ENCODE data around the gene ART4. TPM values are rescaled to one million over a fixed set of nuclear protein-coding genes. Genes with fewer than 3 reads are reported as not detected.

Gene ART4
- total RNA-seq, 1 donor from 2014 or later, result not detected

DNA sequence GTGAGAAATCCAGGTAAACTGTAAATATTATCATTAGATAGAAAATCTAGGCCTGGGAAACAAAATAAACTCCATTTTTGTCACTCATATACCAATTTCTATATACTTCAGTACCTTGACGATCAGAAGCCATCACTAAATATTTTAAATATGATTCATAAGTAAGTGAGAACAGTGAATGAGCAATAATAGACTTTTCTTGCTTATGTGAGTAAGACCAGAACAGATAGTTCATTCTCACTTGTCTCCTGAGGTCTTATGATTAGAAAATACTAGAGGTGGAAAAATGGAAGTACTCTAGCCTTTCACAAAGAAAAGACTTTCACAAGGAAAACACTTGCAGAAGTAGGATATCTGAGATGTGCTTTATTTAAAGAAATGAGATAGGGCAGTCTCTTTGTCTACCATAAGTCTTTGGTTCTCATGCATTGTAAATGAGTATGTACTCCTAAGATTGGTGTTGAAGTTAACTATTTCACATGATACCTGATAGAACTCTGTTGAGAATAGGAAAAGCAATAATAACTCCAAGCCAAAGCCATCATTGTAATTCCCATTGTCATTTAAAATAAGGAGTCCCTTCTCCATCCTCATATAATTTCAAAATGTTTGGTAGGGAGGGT lies 19.2 kb downstream of the ART4 start:
- no peaks in the 10 kb centered on the region for H3F3A ChIP-seq (ENCODE audit: low read depth)
- Mint-ChIP-seq H3K9me3 (no peaks in the 10 kb centered on the region), H3K4me3 (no peak overlapping the region), H3K36me3 (no peaks in the 10 kb centered on the region), H3K4me1 (no peaks in the 10 kb centered on the region), H3K27ac (no peak overlapping the region), H3K27me3 (ENCODE audit: insufficient read depth, low read depth) (no peaks in the 10 kb centered on the region)
- no peak for DNase-seq (ENCODE audit: low spot score)
- no peaks in the 10 kb centered on the region for H3K27me3 ChIP-seq
- no peak overlapping the region for H3K4me3 ChIP-seq
- no peak overlapping the region for H2AFZ ChIP-seq (replicated peaks)
- TF ChIP-seq, protein P1, sequence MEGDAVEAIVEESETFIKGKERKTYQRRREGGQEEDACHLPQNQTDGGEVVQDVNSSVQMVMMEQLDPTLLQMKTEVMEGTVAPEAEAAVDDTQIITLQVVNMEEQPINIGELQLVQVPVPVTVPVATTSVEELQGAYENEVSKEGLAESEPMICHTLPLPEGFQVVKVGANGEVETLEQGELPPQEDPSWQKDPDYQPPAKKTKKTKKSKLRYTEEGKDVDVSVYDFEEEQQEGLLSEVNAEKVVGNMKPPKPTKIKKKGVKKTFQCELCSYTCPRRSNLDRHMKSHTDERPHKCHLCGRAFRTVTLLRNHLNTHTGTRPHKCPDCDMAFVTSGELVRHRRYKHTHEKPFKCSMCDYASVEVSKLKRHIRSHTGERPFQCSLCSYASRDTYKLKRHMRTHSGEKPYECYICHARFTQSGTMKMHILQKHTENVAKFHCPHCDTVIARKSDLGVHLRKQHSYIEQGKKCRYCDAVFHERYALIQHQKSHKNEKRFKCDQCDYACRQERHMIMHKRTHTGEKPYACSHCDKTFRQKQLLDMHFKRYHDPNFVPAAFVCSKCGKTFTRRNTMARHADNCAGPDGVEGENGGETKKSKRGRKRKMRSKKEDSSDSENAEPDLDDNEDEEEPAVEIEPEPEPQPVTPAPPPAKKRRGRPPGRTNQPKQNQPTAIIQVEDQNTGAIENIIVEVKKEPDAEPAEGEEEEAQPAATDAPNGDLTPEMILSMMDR (IDR thresholded peaks at IDR 0.05), result no peak
- TF ChIP-seq EZH2phosphoT487 (IDR thresholded peaks at IDR 0.05) (no peak), EZH2 (IDR thresholded peaks at IDR 0.05) (no peak)
- no peak overlapping the region for H3K9ac ChIP-seq
- H3K36me3 ChIP-seq, result no peaks in the 10 kb centered on the region
- no peaks in the 10 kb centered on the region for H4K20me1 ChIP-seq (ENCODE audit: low read depth)
- H3K27ac ChIP-seq, result no peak overlapping the region
- H3K4me2 ChIP-seq, result no peak overlapping the region
- no peaks in the 10 kb centered on the region for H3K79me2 ChIP-seq (ENCODE audit: low read depth)
- no peaks in the 10 kb centered on the region for H3K9me3 ChIP-seq (ENCODE audit: low read depth)
- no peaks in the 10 kb centered on the region for H3K4me1 ChIP-seq

DNA sequence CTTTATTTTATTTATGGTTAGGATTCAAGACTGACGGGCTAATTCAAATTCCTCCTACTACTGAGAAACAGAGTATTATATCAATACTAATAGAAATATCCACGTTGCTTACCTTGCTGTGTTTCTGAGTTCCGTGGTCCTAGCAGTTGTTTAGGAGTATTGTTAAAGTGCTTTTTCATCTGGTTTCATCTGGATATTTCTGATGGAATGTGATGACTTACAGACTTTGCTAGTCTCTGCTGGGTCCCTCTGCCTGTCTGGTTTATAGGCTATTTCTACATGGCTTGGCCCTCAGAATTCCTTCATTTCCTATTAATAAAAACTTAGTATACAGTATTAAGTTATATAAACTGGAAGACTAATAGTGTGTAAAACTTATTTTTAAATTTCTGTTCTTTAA lies 29.3 kb downstream of the ART4 start, which contains the start of gene SMCO3:
Gene SMCO3, minus strand, starts transcription at position 169 of the 400 bp plus-strand sequence. CDS start 7,502 bp downstream, outside the sequence.
- Histone ChIP-seq H3K27me3 (no peaks in the 10 kb centered on the region), H3K79me2 (ENCODE audit: low read depth) (no peaks in the 10 kb centered on the region), H3K4me2 (no peak within 1 kb of the TSS), H3K36me3 (no peaks in the 10 kb centered on the region), H4K20me1 (ENCODE audit: low read depth) (no peaks in the 10 kb centered on the region), H2AFZ (replicated peaks) (no peak within 1 kb of the TSS), H3K27ac (no peak within 1 kb of the TSS), H3K4me3 (no peak within 1 kb of the TSS), H3K9ac (no peak within 1 kb of the TSS), H3K4me1 (no peaks in the 10 kb centered on the region), H3F3A (ENCODE audit: low read depth) (no peaks in the 10 kb centered on the region), H3K9me3 (ENCODE audit: low read depth) (no peaks in the 10 kb centered on the region)
- TF ChIP-seq EZH2 (IDR thresholded peaks at IDR 0.05), result no peak
- no peak for TF ChIP-seq EZH2phosphoT487 (IDR thresholded peaks at IDR 0.05)
- TF ChIP-seq, protein P1 (IDR thresholded peaks at IDR 0.05), result no peak
- no peak for DNase-seq (ENCODE audit: low spot score)
- H3K36me3 Mint-ChIP-seq, result no peaks in the 10 kb centered on the region
- H3K27ac Mint-ChIP-seq, result no peak within 1 kb of the TSS
- H3K4me3 Mint-ChIP-seq, result no peak within 1 kb of the TSS
- no peaks in the 10 kb centered on the region for H3K27me3 Mint-ChIP-seq (ENCODE audit: insufficient read depth, low read depth)
- H3K4me1 Mint-ChIP-seq, result no peaks in the 10 kb centered on the region
- no peaks in the 10 kb centered on the region for H3K9me3 Mint-ChIP-seq

DNA sequence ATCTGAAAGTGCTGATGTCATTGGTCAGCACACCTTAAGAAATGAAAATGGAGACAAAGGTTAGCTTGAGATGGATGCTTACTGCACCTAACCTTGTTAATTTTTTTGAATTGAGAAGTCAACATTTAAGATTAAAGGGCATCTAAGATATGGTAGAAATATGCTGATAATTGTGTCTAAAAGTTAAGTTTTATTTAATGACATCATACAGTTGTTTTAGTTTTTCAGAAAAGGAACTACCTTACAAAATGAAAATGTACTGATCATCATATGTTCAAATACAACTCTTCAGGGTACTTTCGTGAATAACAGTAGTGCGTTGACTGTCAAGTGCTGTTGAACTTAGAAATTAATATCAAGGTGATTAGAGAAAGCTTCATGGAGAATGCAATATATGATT lies 31.8 kb downstream of the ART4 start:
- no peaks in the 10 kb centered on the region for H3K27me3 Mint-ChIP-seq (ENCODE audit: insufficient read depth, low read depth)
- Histone ChIP-seq H4K20me1 (ENCODE audit: low read depth) (no peaks in the 10 kb centered on the region), H3K9ac (no peak overlapping the region), H3K4me1 (no peaks in the 10 kb centered on the region), H3K9me3 (ENCODE audit: low read depth) (no peaks in the 10 kb centered on the region), H3K36me3 (no peaks in the 10 kb centered on the region), H3K27me3 (no peaks in the 10 kb centered on the region), H2AFZ (replicated peaks) (no peak overlapping the region), H3K27ac (no peak overlapping the region), H3K79me2 (ENCODE audit: low read depth) (no peaks in the 10 kb centered on the region), H3K4me2 (no peak overlapping the region), H3K4me3 (no peak overlapping the region), H3F3A (ENCODE audit: low read depth) (no peaks in the 10 kb centered on the region)
- TF ChIP-seq EZH2 (IDR thresholded peaks at IDR 0.05), result no peak
- TF ChIP-seq, protein P1 (IDR thresholded peaks at IDR 0.05), result no peak
- no peak overlapping the region for H3K4me3 Mint-ChIP-seq
- no peaks in the 10 kb centered on the region for H3K9me3 Mint-ChIP-seq
- H3K36me3 Mint-ChIP-seq, result no peaks in the 10 kb centered on the region
- DNase-seq (ENCODE audit: low spot score), result no peak
- H3K27ac Mint-ChIP-seq, result no peak overlapping the region
- no peaks in the 10 kb centered on the region for H3K4me1 Mint-ChIP-seq

Measured in neural progenitor cell (in vitro differentiated cells).